Bone marrow (tissue), 2 donors: Measurements from ENCODE around the gene LRMDA.

Source experiments
- DNase-seq, 2 donors: peaks; one replicate each; lab custom pipeline; 2025; lab: John Stamatoyannopoulos, UW

Gene LRMDA

DNA sequence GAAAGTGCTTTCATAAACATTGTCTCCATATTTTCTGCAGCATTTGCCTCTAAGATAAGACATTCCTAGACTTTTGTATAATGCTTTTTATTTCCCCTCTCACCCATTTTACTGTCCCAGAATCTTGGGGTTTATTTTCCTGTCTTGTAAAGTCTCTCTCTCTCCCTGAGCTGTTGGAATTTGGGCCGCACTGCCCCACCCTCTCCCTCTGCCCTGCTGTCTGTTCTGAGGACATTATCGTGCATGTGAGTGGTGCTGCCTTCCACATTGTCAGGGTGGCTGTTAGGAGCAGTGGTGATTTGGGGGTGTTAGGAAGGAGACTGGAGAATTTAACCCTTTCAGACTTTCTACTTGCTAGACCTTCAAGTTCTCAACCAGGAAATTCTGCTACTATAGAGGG, 16.7 kb downstream of the LRMDA start:
- no peak for DNase-seq

DNA sequence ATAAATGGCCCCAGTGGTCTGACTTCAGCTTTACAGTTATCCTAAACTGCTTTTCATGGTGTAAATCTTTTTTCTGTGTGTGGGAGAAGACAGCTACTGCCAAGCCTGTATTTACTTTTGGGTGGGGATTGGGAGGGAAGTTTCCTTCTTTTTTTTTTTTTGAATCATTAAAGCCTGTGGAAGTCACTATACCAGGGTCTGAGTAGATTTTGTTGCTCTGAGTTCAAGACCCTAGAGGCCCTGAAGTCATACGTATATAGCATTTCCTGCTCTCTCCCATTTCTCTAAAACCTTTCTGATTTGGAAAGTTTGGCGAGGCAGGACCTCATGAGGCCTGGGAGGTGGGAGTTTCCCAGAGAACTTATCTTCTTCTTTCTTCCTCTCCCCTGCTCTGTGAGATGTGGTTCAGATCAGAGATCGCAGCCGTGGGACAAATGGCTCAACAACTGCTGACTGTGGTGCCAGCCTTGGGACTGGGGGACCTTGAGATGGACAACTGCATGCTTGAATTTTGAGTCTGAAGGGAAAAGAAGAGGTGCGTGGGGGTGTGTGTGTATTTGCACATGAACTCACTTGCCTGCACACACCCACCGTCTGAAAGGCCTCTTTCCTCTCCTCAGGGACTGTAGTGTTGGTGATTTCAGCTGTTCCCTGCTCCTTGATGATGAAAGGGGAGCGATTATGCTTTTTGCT, 18.1 kb downstream of the LRMDA start:
- DNase-seq, result no peak

DNA sequence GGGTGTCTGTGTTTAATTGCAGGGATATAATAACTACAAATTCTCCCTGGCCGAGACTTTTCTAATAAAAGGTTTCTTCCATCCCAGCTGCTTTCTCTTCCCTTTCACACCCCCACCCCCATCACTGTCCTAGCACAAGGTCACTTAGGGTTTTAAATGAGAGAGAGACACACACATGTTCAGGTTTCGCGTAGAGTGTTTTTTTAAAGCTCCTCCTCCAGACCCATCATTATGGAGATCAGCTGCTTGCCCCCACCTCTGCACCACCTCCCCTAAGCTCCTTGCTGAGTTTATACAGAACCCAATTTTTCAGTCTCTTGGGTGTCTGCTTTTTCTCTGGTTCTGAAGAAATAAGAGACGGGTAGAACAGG, 18.6 kb downstream of the LRMDA start:
- no peak for DNase-seq

DNA sequence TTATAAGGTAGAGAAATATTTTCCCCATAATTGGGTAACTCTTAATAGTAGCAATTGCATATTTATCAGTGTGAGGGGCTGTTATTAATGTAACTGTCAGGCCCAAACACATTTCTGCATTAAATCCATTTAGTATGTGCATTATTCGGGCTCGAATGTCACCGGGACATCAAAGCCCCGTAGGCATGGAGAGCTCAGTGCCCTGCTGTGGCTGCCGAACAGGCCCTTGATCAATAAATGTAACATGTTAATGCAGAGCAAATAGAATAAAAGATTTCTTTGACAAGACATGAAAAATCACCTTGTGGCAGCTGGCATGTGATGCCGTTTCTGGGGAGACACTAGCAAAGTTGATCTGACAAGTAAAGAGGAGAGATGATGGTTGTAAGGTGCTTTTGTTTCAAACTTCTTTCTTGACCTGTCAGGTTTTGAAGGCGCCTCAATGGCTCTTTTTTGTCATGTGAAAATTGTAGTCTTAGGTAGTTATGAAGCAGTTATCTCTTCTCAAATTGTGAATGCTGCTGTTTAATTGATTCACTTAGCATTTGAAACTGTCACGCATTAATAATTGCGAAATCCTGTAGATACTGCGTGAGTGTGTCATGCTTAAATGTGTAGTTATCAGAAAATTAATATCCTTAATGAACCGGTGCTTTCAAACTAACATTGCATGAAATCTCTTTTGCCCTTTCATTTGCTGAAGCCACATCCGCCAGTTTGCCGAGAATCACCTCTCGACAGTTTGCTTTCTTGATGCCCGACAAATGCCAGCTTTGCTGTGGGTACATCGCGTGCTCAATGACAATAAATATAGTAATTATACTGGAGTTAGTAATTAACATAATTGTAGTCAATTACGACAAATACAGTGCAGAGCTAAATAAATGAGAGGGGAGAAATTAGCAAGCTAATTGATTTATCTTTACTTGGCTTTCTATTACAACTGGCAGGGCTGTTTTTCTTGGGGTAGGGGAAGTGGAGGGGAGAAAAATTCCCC, 19.5 kb downstream of the LRMDA start:
- no peak for DNase-seq

DNA sequence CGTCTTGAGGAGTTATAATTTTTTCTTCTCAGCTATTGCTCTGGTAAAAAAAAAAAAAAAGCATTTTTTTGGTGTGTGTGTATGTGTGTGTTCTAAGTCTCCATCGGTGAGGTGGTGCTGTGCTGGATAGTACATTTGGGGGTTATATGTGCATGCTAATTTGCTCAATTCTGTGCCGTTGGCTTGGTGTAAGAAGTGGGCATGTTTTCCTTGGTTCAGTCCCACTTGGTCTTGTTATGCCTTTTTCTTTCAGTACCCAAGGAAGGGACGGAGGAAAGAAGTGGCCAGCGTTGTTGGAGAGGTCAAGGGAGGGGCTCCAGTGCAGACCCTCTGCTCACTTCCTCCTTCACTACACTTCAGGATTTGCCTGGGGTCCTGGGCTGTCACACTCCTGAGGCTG, 20.4 kb downstream of the LRMDA start:
- DNase-seq, result no peak

DNA sequence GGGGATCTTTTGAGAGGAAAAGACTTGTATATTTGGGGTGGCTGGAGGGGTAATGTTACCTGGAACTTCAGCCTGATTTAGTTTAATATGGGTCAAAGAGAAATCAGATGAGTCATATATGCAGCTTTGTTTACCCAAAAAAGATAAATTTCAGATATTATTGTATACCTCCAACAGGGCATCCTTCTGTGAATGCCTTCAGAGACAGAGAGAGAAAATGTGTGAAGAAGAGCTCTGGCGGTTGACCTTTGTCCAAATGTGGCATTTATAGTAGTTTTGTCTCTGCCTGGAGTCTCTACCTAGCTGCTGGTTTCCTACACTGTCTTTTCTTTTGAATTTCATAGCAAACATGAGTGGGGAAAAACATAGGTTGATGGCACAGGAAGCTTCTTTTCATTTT, 21.6 kb downstream of the LRMDA start:
- DNase-seq, result no peak

DNA sequence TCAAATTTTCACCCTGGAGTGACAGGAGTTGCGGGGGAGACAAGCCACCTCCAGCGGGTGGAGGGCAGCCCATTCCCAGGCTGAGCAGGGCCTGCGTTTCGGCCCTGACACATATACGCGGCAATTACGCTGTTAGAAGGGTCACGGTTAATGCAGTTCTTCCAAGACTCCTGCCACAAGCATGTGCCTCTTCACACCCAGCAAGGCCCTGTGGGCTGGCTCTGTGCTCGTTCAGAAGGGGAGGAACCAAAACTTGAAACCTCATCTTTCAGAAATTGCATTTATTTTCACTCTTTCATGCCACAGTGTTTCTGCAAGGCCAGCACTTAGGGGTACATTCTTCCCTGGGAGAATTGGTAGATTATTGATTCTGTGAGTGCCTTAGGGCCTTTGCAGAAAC, 24.7 kb downstream of the LRMDA start:
- no peak for DNase-seq

DNA sequence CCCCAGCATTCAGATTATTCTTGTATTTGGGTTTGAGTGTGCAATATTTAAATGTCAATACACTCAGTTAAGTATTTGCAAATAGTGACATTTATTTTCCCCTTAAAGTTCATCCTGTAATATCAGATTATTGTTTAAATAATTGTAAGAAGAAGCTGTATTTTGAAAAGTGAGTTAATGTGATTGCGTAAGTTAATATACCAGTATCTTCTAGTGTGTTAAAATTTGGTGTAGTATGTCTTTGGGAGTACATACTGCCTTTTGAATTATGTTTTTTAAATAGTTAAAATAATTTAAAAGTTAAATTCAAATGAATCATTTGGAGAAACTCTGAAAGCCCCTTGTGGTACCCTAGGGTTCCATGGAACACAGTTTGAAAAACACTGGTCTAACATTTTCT, 28.6 kb downstream of the LRMDA start:
- DNase-seq, result no peak

DNA sequence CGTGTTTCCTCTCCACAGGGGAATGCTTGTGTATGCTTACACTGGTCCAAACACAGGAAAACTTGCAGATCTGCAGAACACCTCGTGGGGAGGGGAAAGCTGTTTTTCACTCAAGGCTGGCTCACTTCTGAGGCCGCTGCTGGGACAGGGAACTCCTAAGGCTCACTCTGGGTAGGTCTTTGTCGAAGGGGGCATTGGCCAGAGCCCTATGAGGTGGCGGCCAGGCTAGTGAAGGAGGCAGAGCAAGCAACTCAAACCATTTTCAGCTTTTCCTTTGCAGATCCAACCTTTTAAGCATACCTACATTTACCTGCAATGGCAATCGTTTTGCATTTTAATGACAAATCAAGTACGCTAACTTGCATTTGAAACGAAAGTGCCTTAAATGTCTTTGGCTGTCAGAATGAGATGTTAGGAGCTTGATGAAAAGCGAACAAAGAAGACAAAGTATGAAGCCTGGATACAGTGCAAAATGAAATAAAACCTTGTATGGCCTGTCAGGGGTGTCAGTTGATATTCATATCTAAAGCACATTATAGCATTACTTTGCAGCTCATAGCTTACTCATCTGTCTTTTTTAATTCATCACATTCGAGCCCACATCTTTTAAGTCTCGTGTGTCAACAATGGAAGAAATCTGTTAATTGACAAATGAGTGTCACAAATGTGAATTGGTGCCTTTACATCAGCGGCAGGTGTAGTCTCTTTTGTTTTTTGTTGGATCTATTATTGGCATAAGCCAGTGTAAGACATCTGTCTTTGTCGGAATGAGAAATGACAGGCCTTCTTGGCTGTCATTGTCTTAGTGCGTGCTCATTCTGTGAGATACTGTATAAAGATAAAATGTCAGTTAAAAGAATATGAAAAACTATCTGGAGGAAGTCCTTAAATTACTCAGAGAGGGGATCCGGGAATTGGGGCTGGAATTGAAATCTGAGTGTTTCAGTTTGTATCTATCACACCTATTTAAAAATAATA, 30.5 kb downstream of the LRMDA start:
- DNase-seq, result no peak

DNA sequence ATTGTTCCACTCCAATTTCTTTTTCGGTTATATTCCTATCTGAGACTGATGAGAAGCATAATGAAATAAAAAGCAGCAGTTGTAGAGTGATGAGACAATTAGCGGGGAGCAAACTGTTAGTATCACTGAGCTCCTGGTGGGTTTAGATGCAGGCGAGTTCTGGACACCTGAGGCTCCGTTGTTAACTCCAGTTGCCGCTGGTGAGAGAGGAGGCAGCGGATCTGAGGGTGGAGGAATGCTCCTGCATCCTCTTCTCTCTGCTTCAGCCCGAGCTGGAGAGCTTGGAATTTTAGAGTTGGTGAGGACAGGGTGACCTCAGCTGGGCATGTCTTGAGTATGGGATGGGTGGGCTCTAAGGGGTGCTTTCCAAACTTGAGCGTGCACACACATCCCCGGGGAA, 31.4 kb downstream of the LRMDA start:
- DNase-seq, result no peak

DNA sequence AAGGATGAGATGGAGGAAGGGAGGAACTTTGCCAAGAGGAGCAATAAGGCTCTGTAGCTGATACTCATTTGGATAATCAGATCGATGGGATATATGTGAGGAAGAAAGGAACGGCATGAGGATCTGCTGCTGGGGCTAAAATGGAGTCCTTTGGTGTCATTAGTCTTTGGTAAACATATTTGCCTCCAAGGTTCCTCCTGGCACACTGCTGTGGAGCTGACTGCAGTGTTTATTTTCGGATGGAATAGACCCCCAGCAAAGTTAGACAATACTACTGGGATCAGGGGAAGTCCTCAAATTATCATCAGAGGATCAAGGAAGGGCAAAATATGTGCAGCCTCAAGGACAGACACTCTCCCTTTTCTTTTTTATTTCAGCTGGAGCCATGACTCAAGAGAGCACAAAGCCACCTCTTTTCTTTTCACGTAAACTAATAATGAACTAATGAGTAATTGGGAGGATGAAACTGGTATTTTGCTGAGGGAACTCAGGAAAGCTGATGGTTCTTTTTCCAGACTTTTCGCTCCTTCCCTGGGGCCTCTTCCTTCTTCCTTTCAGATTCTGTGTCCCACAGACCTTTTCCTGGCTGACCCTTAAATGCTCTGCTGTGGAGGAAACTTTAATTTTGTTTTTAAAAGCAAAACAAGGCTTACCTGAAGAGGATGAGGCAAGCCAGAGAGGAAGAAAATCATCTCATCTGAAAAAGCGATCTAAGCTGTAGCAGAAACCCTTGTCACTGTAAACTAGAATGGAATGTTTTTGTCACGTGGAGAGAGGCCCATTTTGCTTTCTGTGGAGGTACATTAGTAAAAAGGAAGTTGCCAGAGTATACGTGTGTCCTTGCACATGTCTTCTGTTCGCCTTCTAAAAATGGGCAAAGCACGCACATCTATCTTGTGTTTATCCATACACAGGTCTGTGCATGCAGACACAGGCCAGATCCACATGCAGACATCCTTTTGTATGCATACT, 33.3 kb downstream of the LRMDA start:
- no peak for DNase-seq

DNA sequence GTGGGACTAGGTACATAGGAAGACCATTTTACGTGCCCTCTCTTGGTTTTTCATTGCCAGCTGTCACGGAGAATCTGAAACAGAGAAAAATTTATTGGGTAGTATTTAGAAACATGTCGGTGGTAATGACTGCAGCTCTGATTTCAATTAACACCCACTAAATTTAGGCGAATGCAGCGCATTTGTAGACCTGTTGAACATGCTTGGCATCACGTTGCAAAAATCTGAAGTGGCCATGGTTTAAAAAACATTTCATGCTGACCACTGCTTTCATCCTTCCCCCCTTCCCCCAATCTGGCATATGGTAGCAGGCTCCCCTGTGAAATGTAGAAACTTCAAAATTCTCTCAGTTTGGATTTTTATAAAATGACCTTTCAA, 34.0 kb downstream of the LRMDA start:
- no peak for DNase-seq

DNA sequence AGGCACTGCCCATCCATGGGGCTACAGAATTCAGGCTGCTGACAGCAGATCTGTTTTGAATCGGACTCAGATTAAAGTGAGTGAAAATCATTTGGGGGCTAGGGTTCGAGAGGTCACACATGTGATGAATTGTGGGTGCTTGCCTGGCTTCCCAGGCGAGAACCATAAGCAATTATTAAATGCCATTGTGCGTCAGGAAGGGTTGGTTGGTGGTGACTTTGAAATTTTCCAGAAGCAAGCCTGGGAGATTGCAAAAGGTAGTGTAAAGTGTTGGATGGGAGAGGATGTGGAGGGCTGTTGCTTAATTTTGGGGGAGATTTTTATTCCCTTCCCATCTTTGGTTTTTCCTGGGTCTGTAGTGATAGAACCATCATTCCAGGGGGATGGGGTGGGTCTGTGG, 34.6 kb downstream of the LRMDA start:
- DNase-seq, result no peak

DNA sequence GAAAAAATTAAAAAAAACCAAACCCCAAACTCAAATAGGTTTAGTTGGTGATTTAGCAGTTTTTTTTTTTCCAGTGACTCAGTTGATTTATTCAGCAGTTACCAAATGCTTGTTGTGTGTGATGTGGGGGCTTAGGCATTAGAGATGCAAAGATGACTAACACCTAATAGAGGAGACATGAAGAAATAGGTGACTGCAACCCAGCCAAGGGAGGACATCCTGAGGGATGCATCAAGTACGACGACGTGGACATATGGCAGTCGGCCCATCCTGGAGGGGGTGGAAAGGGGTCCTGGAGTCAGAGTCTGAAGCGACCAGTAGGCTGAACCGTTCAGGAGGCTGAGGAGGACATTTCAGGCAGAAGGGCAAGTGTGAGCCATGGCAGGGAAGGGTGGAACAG, 35.5 kb downstream of the LRMDA start:
- no peak for DNase-seq

DNA sequence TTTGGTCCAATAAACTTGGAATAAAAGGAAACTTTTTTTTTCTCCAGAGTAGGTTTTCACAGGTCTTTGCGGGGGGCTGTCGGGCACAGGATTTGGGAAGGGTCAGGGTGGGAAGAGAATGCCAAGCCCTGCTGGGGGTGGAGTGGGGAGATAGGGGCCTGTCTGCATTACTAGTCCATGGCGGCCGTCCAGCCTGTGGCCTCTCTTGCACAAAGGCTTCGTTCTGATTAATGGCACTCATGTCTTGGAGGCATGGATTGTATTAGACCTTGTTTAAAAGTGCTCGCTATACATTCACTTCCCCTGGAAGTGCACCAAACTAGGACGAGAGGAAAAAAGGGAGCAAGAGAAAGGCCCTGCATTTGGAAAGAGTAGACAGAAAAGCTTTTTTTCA, 37.2 kb downstream of the LRMDA start:
- no peak for DNase-seq

DNA sequence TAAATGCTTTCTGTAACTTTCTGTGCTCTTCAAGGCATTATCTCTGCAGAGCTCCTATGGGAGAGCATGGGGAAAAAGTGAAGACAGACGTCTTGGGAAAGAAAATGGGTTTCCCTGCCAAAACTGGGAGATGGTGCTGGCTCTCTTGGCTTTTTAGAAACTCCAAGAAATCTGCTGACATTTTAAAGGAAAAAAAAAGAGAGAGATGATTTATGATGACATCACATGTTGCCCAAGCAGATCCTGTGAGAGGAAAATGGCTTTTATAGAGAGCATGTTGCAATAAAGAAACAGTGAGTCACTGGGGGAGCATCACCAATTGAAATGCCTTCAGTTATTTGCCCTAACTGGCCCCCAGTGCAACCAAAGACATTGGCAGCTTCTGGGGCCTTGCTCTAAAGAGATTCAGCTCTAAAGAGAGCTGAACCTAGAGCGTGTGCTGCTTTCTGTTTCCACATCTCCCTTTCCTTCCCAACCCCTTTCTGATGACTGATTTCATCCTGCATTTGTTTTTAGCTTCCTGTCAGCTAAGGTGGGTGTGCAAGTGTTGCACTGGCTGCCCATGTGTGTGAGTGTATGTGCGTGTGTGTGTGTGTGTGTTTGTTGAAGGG, 37.7 kb downstream of the LRMDA start:
- DNase-seq, result no peak

DNA sequence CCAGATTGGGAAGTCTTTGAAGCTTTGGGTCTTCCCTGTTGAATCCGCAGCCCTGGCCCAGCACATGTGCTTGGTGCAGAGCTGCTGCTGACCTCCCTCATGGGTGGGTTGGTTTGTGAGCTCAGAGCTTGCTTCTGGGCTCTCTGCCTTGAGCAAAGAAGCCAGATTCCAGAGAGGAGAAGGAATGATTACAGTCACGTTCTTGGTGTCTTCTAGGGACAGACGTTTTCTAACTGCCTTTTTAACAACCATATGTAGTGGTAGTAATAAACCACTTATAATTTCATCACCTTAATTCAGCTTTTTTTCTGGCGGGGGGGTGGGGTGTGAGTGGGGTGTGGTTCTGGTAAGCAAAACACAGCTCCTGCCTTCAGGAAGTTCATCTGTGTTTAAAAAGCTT, 39.5 kb downstream of the LRMDA start:
- DNase-seq, result no peak

DNA sequence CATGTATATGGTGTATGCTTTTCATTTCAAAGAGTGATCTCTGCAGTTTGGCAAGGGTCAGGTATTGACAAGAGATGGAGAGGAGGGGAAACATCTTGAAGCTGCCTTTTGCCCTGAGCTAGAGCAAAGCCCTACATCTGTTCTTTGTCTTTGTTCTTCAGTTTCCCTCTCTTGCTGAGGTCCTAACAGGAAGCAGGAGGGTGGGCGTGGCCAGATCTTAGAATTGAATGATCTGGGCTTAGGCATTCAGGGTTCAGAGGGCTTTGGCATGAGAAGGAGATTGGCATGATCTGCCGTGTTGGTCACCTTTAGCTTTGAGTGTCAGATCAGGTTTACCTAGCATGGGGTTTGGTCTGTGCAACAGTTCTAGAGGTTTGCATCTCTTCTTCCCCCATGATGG, 41.3 kb downstream of the LRMDA start:
- DNase-seq, result no peak

DNA sequence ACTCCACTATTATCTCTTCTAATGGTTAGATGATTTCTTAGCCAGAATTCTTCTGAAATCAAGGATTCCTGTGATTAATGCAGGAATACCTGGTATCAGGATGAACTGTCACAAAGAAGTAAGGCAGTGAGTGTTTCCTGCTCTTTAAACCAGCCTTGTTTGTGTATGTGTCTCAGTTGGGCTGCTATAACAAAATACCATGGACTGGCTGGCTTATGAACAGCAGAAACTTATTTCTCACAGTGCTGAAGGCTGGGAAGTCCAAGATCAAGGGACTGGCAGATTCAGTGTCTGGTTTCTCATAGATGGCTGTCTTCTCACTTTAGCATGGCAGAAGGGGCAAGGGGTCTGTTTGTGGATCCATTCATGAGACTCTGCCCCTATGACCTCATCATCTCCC, 42.7 kb downstream of the LRMDA start:
- no peak for DNase-seq

DNA sequence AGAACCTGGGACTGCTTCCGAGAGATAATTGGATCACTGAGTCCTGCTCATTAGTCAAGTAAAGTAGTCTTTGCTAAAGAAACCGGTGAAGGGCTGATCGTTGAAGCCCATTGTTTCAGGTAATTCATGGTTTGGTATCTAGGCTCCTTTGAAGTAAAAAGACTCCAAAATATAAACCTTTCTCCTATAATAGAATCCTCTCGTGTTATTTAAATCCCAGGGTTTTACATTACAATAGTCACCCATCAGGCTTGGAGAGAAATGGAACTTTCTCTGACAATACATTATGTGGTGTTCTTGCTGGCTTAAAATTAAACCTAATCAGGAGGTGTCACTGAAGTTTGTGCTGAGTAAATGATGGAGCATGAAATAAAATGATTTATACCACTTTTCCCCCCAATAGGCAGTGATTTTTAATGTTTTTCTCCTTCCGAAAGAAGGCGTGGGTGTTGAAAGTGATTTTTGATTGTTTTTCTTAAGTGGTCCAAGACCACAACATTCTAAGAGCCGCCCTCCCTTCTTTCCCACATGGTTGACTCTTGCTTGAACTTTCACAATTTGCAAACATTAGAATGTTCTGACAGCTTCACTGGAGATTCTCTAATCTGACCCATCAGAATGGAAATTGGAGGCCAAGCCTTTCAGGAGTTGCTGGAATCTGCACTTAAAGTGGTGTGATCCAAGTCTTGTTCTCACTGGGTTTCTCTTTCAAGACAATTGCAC, 44.2 kb downstream of the LRMDA start:
- no peak for DNase-seq
